HepG2 (cell line): Measurements from ENCODE around the gene SHROOM1. TPM values are rescaled to one million over a fixed set of nuclear protein-coding genes. Genes with fewer than 3 reads are reported as not detected.

ENCODE experiments used
- ATF4 ChIP-seq, 2 experiments: fragments of 450-650 bp in 1 of 2; sonication (generic) in 1 of 2; formaldehyde crosslinking; IDR thresholded peaks; 2 replicates each; pipeline versions ENCODE4 v1.5.0 to v1.8.0; 2020 to 2022; ENCODE audit warnings: mild to moderate bottlenecking in 1 of 2, missing genetic modification reagents in 1 of 2
- BATF2 ChIP-seq: sonication (generic); formaldehyde crosslinking; IDR thresholded peaks from 2 replicates; pipeline ENCODE4 v1.8.0; 2022; ENCODE audit warnings: mild to moderate bottlenecking, missing genetic modification reagents, moderate library complexity
- HDAC2 ChIP-seq: sonication (generic); formaldehyde crosslinking; IDR thresholded peaks from 2 replicates; pipeline ENCODE4 v1.4.0; 2020; ENCODE audit warnings: missing genetic modification reagents
- HMG20A ChIP-seq: IDR thresholded peaks from 2 replicates; pipeline ENCODE4 v1.6.1; 2016; ENCODE audit warnings: borderline replicate concordance
- NFAT5 ChIP-seq: sonication (generic); formaldehyde crosslinking; IDR thresholded peaks from 2 replicates; pipeline ENCODE4 v1.4.0; 2020; ENCODE audit warnings: missing genetic modification reagents
- TCF7L2 ChIP-seq: IDR thresholded peaks from 2 replicates; pipeline ENCODE4 v1.6.1; 2011; ENCODE audit warnings: mild to moderate bottlenecking, low read depth, low read length, moderate library complexity
- ZBTB38 ChIP-seq: sonication (generic); formaldehyde crosslinking; IDR thresholded peaks from 2 replicates; pipeline ENCODE4 v1.5.1; 2020; ENCODE audit warnings: mild to moderate bottlenecking, missing genetic modification reagents
- ZMYM4 ChIP-seq: sonication (generic); formaldehyde crosslinking; IDR thresholded peaks from 2 replicates; pipeline ENCODE4 v1.8.1; 2023; ENCODE audit warnings: mild to moderate bottlenecking, missing genetic modification reagents
- ZNF432 ChIP-seq: sonication (generic); formaldehyde crosslinking; IDR thresholded peaks from 2 replicates; pipeline ENCODE4 v1.5.0; 2020; ENCODE audit warnings: missing genetic modification reagents, mild to moderate bottlenecking, borderline replicate concordance
- ZNF609 ChIP-seq: sonication (generic); formaldehyde crosslinking; IDR thresholded peaks from 2 replicates; pipeline ENCODE4 v1.4.0; 2020; ENCODE audit warnings: mild to moderate bottlenecking, missing genetic modification reagents, borderline replicate concordance
- polyA plus RNA-seq, 8 experiments: library from polyadenylated mRNA; depleted of rRNA in 3 of 8; stranded (reverse) in 7 of 8; unstranded in 1 of 8; fragments of >200 nt; fragmentation: Illumina TruSeq in 4 of 8; extraction: Trizol in 4 of 8; gene quantifications; 2 replicates each; pipeline versions ENCODE4 v1.2.1 to v1.2.3, GENCODE V29; 2011 to 2016; ENCODE audit warnings: low read depth in 4 of 8, missing spikeins in 1 of 8, mixed read lengths in 1 of 8; ENCODE audit not compliant: insufficient read depth in 1 of 8
- total RNA-seq, 5 experiments: library from RNA; depleted of rRNA; stranded (reverse); fragments of >200 nt; fragmentation: Illumina TruSeq; extraction: Trizol; gene quantifications; 2 replicates each; pipeline ENCODE4 v1.2.3, GENCODE V29; 2016; ENCODE audit warnings: low read depth in 1 of 5
- TF ChIP-seq, protein P1 (sequence below), 2 experiments: sonication (generic) in 1 of 2; formaldehyde crosslinking in 1 of 2; IDR thresholded peaks; 2 replicates each; pipeline versions ENCODE4 v1.4.0 to v1.6.1; 2018 to 2020; ENCODE audit warnings: missing genetic modification reagents in 2 of 2, borderline replicate concordance in 1 of 2, low read depth in 1 of 2, mild to moderate bottlenecking in 1 of 2, missing biosample characterization in 1 of 2

SHROOM1 gene
- total and polyA plus RNA-seq, 2 of the 13 experiments (the other 11 are each of a cell fraction or from before 2014, with no cell fraction given) = 18.2 to 25.7 TPM

DNA sequence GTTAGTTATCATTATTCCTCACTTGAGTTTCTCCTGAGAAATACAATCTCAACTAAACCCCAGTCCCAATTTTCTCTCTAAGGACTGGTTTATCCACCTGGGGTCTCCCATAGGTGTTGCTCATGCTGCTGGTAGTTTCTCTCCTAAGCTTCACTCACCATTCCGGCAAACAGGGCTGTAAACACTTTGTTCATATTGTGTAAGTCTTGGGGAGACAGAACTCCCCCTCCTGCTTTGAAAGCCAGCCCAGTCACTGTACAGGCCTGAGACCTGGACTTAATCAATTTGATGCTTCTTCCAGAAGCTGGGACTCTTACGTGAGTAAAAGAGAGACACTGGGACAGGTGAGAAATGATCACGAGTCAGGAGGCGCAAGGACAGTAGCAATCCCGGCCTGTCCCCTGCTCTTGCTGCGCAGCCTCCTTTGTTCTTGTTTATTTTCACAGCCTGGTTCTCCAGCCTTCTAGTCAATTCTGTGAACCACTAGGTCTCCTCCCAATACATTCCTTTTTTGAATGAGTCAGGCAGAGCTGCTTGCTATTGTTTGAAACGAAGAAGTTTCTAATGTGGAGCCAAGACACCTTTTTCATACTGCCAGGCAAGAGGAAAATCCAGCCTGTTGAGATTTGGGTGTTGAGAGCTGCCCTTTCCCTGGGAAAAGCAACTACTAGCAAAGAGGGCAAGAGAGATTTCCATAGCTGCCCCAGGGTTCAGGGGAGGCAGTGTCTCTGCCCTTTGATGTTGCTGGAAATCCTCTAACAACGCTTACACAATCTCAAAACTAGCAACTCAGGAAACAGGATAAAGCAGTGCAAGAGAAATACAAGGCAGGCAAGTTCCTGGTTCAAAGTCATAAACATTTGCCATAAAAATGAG, 9.2 kb upstream of the SHROOM1 start (continued):
- peak; percentile 71; the same call in 1 of the 2 replicates for TF ChIP-seq ZNF609 (CRISPR knock-in tag)
- no peak for TF ChIP-seq ZNF432 (CRISPR knock-in tag)
- no peak for TF ChIP-seq BATF2 (CRISPR knock-in tag)
- peak in 1 of 2 experiments; percentile 64; a peak in 1 of 4 replicates for TF ChIP-seq ATF4 (CRISPR knock-in tag; IDR thresholded peaks at IDR 0.05)
- no peak for TF ChIP-seq NFAT5
- TF ChIP-seq ZBTB38 (CRISPR knock-in tag) = no peak
- 0 out of 2 replicates have a peak, but pooled peaks have one; percentile 45 for TF ChIP-seq ZMYM4 (CRISPR knock-in tag)
- TF ChIP-seq HDAC2 (CRISPR knock-in tag) = peak; percentile 72
- TF ChIP-seq, protein P1, sequence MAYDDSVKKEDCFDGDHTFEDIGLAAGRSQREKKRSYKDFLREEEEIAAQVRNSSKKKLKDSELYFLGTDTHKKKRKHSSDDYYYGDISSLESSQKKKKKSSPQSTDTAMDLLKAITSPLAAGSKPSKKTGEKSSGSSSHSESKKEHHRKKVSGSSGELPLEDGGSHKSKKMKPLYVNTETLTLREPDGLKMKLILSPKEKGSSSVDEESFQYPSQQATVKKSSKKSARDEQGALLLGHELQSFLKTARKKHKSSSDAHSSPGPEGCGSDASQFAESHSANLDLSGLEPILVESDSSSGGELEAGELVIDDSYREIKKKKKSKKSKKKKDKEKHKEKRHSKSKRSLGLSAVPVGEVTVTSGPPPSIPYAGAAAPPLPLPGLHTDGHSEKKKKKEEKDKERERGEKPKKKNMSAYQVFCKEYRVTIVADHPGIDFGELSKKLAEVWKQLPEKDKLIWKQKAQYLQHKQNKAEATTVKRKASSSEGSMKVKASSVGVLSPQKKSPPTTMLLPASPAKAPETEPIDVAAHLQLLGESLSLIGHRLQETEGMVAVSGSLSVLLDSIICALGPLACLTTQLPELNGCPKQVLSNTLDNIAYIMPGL (CRISPR knock-in tag; IDR thresholded peaks at IDR 0.05; ENCODE audit: borderline replicate concordance in 1 of 2, low read depth in 1 of 2) = peak in 1 of 2 experiments; percentile 20; a peak in 1 of 4 replicates
- peak; percentile 48; the same call in 1 of the 2 replicates for TF ChIP-seq HMG20A (CRISPR knock-in tag)
- peak; percentile 91 for TF ChIP-seq TCF7L2
